ENCODE data around the gene ACACA. TPM values are rescaled to one million over a fixed set of nuclear protein-coding genes. Genes with fewer than 3 reads are reported as not detected.

ACACA gene
- total RNA-seq, 4 donors from 2014 or later, result 4.7 to 75.1 (median 41.9) TPM

- Histone ChIP-seq H3K27me3 (no peaks in the 10 kb centered on the region), H3K4me3 (no peak overlapping the region), H3K9me3 (no peaks in the 10 kb centered on the region), H3K4me1 (peaks cover 0 to 3% of the 10 kb centered on the region in 2 donors), H3K27ac (peak overlapping the region in 1 of 2 donors; percentile 14), H3K36me3 (no peaks in the 10 kb centered on the region)
- no peak for DNase-seq
- TF ChIP-seq POLR2A (IDR thresholded peaks at IDR 0.05) (no peak), CTCF (IDR thresholded peaks at IDR 0.05) (no peak)
- intact Hi-C loops (cut with DNase I; ENCODE audit: low total_unique reads), result no loop called here
Observed at GRCh38 chr17:37301288-37301687, 105.3 kb downstream of the ACACA start.

GRCh38 chr17:37300683-37301082, 106.0 kb downstream of the ACACA start:
- Histone ChIP-seq H3K4me1 (peaks cover 0 to 3% of the 10 kb centered on the region in 2 donors), H3K4me3 (no peak overlapping the region), H3K9me3 (no peaks in the 10 kb centered on the region), H3K27ac (peak overlapping the region in 1 of 2 donors; percentile 14), H3K27me3 (no peaks in the 10 kb centered on the region), H3K36me3 (no peaks in the 10 kb centered on the region)
- intact Hi-C loops (cut with DNase I; ENCODE audit: low total_unique reads), result no loop called here
- DNase-seq, result no peak
- TF ChIP-seq CTCF (IDR thresholded peaks at IDR 0.05) (no peak), POLR2A (IDR thresholded peaks at IDR 0.05) (no peak)

- H3K4me1 ChIP-seq, result peaks cover 0 to 3% of the 10 kb centered on the region in 2 donors
- no peak overlapping the region for H3K4me3 ChIP-seq
- no peaks in the 10 kb centered on the region for H3K9me3 ChIP-seq
- H3K36me3 ChIP-seq, result no peaks in the 10 kb centered on the region
- no peaks in the 10 kb centered on the region for H3K27me3 ChIP-seq
- intact Hi-C loops (cut with DNase I; ENCODE audit: low total_unique reads), result no loop called here
- DNase-seq, result no peak
- peak overlapping the region; percentile 8 to 73 for H3K27ac ChIP-seq
- TF ChIP-seq POLR2A (IDR thresholded peaks at IDR 0.05), result no peak
- TF ChIP-seq CTCF (IDR thresholded peaks at IDR 0.05), result no peak
Observed at GRCh38 chr17:37299257-37299980, 107.2 kb downstream of the ACACA start.

- H3K36me3 ChIP-seq, result no peaks in the 10 kb centered on the region
- no peak for DNase-seq
- no peaks in the 10 kb centered on the region for H3K9me3 ChIP-seq
- no peak overlapping the region for H3K27ac ChIP-seq
- H3K27me3 ChIP-seq, result no peaks in the 10 kb centered on the region
- H3K4me3 ChIP-seq, result no peak overlapping the region
- peaks cover 0 to 3% of the 10 kb centered on the region in 2 donors for H3K4me1 ChIP-seq
- intact Hi-C loops (cut with DNase I; ENCODE audit: low total_unique reads), result no loop called here
- TF ChIP-seq CTCF (IDR thresholded peaks at IDR 0.05) (no peak), POLR2A (IDR thresholded peaks at IDR 0.05) (no peak)
Observed at GRCh38 chr17:37295888-37296287, 110.7 kb downstream of the ACACA start.

GRCh38 chr17:37294888-37295287, 111.7 kb downstream of the ACACA start:
- Histone ChIP-seq H3K4me3 (no peak overlapping the region), H3K9me3 (no peaks in the 10 kb centered on the region), H3K4me1 (no peaks in the 10 kb centered on the region), H3K36me3 (no peaks in the 10 kb centered on the region), H3K27ac (no peak overlapping the region), H3K27me3 (no peaks in the 10 kb centered on the region)
- TF ChIP-seq POLR2A (IDR thresholded peaks at IDR 0.05) (no peak), CTCF (IDR thresholded peaks at IDR 0.05) (no peak)
- DNase-seq, result no peak
- intact Hi-C loops (cut with DNase I; ENCODE audit: low total_unique reads), result no loop called here

All from uterus (tissue), 4 donors.